ENCODE measurements around the gene OR51B5. TPM values are rescaled to one million over a fixed set of nuclear protein-coding genes. Genes with fewer than 3 reads are reported as not detected.
A peak's percentile ranks its signal among the peaks of the same experiment; 100 is the strongest.

Gene OR51B5
- total RNA-seq, 1 experiment from 2014 or later = not detected

GRCh38 chr11:5383576-5383975, 40.3 kb upstream of the OR51B5 start, which contains the start of gene OR51M1:
OR51M1 (plus strand) TSS chr11:5383812; CDS start chr11:5389399, 5,587 bp downstream.
- Mint-ChIP-seq H3K4me1 (ENCODE audit: insufficient read depth, unreplicated experiment) (no peaks in the 10 kb centered on the region), H3K9me3 (ENCODE audit: unreplicated experiment) (no peaks in the 10 kb centered on the region), H3K27me3 (ENCODE audit: insufficient read depth, unreplicated experiment) (peaks cover 23% of the 10 kb centered on the region), H3K4me3 (ENCODE audit: unreplicated experiment) (no peak within 1 kb of the TSS), H3K36me3 (ENCODE audit: insufficient read depth, unreplicated experiment) (no peaks in the 10 kb centered on the region), H3K27ac (ENCODE audit: low read depth, unreplicated experiment) (no peak within 1 kb of the TSS)
- POLR2A ChIA-PET = no interaction called here
- intact Hi-C loops (cut with micrococcal nuclease) = loop anchor here (10.0 kb wide), 1 partner anchor 1199 kb away; no protein-coding TSS in a partner anchor
- DNase-seq (ENCODE audit: unreplicated experiment) = no peak
- TF ChIP-seq CTCF (IDR thresholded peaks at IDR 0.05; ENCODE audit: unreplicated experiment) = no peak
- no TSS peak for BruUV-seq (replicated peaks)
- CTCF ChIA-PET = interaction anchor here (0.7 kb wide), 1 partner anchor 153 kb away, joined by 3 read pairs; no protein-coding TSS in a partner anchor

GRCh38 chr11:5380740-5381342, 37.5 kb upstream of the OR51B5 start:
- peak; percentile 78 for TF ChIP-seq CTCF (IDR thresholded peaks at IDR 0.05; ENCODE audit: unreplicated experiment)
- peak; percentile 74 for DNase-seq (ENCODE audit: unreplicated experiment)
- Mint-ChIP-seq H3K4me3 (ENCODE audit: unreplicated experiment) (no peak overlapping the region), H3K4me1 (ENCODE audit: insufficient read depth, unreplicated experiment) (no peaks in the 10 kb centered on the region), H3K36me3 (ENCODE audit: insufficient read depth, unreplicated experiment) (no peaks in the 10 kb centered on the region), H3K9me3 (ENCODE audit: unreplicated experiment) (no peaks in the 10 kb centered on the region), H3K27ac (ENCODE audit: low read depth, unreplicated experiment) (no peak overlapping the region), H3K27me3 (ENCODE audit: insufficient read depth, unreplicated experiment) (peaks cover 23% of the 10 kb centered on the region)
- BruUV-seq (replicated peaks) = no TSS peak
- CTCF ChIA-PET = interaction anchor here (0.7 to 2.4 kb wide), 14 partner anchors 10 to 754 kb away, joined by 3 to 14 read pairs (median 5); no protein-coding TSS in a partner anchor
- POLR2A ChIA-PET = no interaction called here
- intact Hi-C loops (cut with micrococcal nuclease) = loop anchor here (1.0 to 10.0 kb wide), 6 partner anchors 90 to 1196 kb away; partner anchors contain the start of gene OR52N2

- TF ChIP-seq CTCF (IDR thresholded peaks at IDR 0.05; ENCODE audit: unreplicated experiment) = peak; percentile 11
- no peak overlapping the region for H3K4me3 Mint-ChIP-seq (ENCODE audit: unreplicated experiment)
- BruUV-seq (replicated peaks) = no TSS peak
- intact Hi-C loops (cut with micrococcal nuclease) = no loop called here
- H3K27me3 Mint-ChIP-seq (ENCODE audit: insufficient read depth, unreplicated experiment) = peaks cover 46% of the 10 kb centered on the region
- ChIA-PET CTCF (interaction anchor here (2.0 kb wide), 1 partner anchor 10 kb away, joined by 8 read pairs; no protein-coding TSS in a partner anchor), POLR2A (no interaction called here)
- no peaks in the 10 kb centered on the region for H3K4me1 Mint-ChIP-seq (ENCODE audit: insufficient read depth, unreplicated experiment)
- H3K9me3 Mint-ChIP-seq (ENCODE audit: unreplicated experiment) = peaks cover 7% of the 10 kb centered on the region
- peak; percentile 16 for DNase-seq (ENCODE audit: unreplicated experiment)
- H3K27ac Mint-ChIP-seq (ENCODE audit: low read depth, unreplicated experiment) = no peak overlapping the region
- peaks cover 4% of the 10 kb centered on the region for H3K36me3 Mint-ChIP-seq (ENCODE audit: insufficient read depth, unreplicated experiment)
These were observed 26.5 kb upstream of the OR51B5 start for GRCh38 chr11:5369789-5370188.

GRCh38 chr11:5368502-5369043, 25.2 kb upstream of the OR51B5 start:
- no peak for DNase-seq (ENCODE audit: unreplicated experiment)
- intact Hi-C loops (cut with micrococcal nuclease) = no loop called here
- no TSS peak for BruUV-seq (replicated peaks)
- CTCF ChIA-PET = no interaction called here
- TF ChIP-seq CTCF (IDR thresholded peaks at IDR 0.05; ENCODE audit: unreplicated experiment) = no peak
- no peaks in the 10 kb centered on the region for H3K4me1 Mint-ChIP-seq (ENCODE audit: insufficient read depth, unreplicated experiment)
- H3K27me3 Mint-ChIP-seq (ENCODE audit: insufficient read depth, unreplicated experiment) = peaks cover 37% of the 10 kb centered on the region
- peaks cover 4% of the 10 kb centered on the region for H3K36me3 Mint-ChIP-seq (ENCODE audit: insufficient read depth, unreplicated experiment)
- no peaks in the 10 kb centered on the region for H3K9me3 Mint-ChIP-seq (ENCODE audit: unreplicated experiment)
- H3K27ac Mint-ChIP-seq (ENCODE audit: low read depth, unreplicated experiment) = no peak overlapping the region
- H3K4me3 Mint-ChIP-seq (ENCODE audit: unreplicated experiment) = no peak overlapping the region
- POLR2A ChIA-PET = no interaction called here
